ENCODE measurements around the gene MYO5B. TPM values are rescaled to one million over a fixed set of nuclear protein-coding genes. Genes with fewer than 3 reads are reported as not detected.

MYO5B gene
- polyA plus RNA-seq, 6 donors from 2014 or later: 0.44 TPM; not detected in 5

GRCh38 chr18:50060822-50061221, 134.1 kb downstream of the MYO5B start:
- H3K27ac Mint-ChIP-seq: no peak overlapping the region
- H3K4me3 Mint-ChIP-seq: no peak overlapping the region
- no peaks in the 10 kb centered on the region for H3K36me3 Mint-ChIP-seq
- H3K9me3 Mint-ChIP-seq: no peaks in the 10 kb centered on the region
- DNase-seq (no peak), ATAC-seq (ENCODE audit: low read depth in 2 of 2) (no peak)
- peaks cover 21 to 38% (median 32%) of the 10 kb centered on the region in 3 donors for H3K27me3 Mint-ChIP-seq
- H3K4me1 Mint-ChIP-seq: no peaks in the 10 kb centered on the region

- H3K4me3 Mint-ChIP-seq: no peak overlapping the region
- no peaks in the 10 kb centered on the region for H3K36me3 Mint-ChIP-seq
- peaks cover 0 to 3% (median 0%) of the 10 kb centered on the region in 7 donors for H3K9me3 Mint-ChIP-seq
- no peak overlapping the region for H3K27ac Mint-ChIP-seq
- no peaks in the 10 kb centered on the region for H3K4me1 Mint-ChIP-seq
- ATAC-seq (ENCODE audit: low read depth in 2 of 2) (no peak), DNase-seq (no peak)
- H3K27me3 Mint-ChIP-seq: peaks cover 17 to 39% (median 22%) of the 10 kb centered on the region in 3 donors
Measured at GRCh38 chr18:50058731-50059130, 136.2 kb downstream of the MYO5B start.

GRCh38 chr18:50057009-50057408, 137.9 kb downstream of the MYO5B start:
- peaks cover 0 to 3% (median 0%) of the 10 kb centered on the region in 7 donors for H3K9me3 Mint-ChIP-seq
- peaks cover 9 to 41% (median 19%) of the 10 kb centered on the region in 3 donors for H3K27me3 Mint-ChIP-seq
- no peaks in the 10 kb centered on the region for H3K36me3 Mint-ChIP-seq

GRCh38 chr18:50056185-50056584, 138.8 kb downstream of the MYO5B start:
- Mint-ChIP-seq H3K4me3 (no peak overlapping the region), H3K36me3 (no peaks in the 10 kb centered on the region), H3K27ac (no peak overlapping the region), H3K27me3 (peaks cover 9 to 48% (median 24%) of the 10 kb centered on the region in 3 donors), H3K9me3 (peaks cover 0 to 4% (median 0%) of the 10 kb centered on the region in 7 donors), H3K4me1 (no peaks in the 10 kb centered on the region)
- ATAC-seq (ENCODE audit: low read depth in 2 of 2): no peak
- no peak for DNase-seq

More at GRCh38 chr18:50057009-50057408, 137.9 kb downstream of the MYO5B start:
- ATAC-seq (ENCODE audit: low read depth in 2 of 2): no peak
- no peak overlapping the region for H3K4me3 Mint-ChIP-seq
- DNase-seq: no peak
- no peaks in the 10 kb centered on the region for H3K4me1 Mint-ChIP-seq
- peak overlapping the region in 1 of 6 donors; percentile 5 for H3K27ac Mint-ChIP-seq

GRCh38 chr18:50055488-50055887, 139.5 kb downstream of the MYO5B start:
- peak overlapping the region in 1 of 8 donors; percentile 9 for H3K4me3 Mint-ChIP-seq
- H3K4me1 Mint-ChIP-seq: no peaks in the 10 kb centered on the region
- ATAC-seq (ENCODE audit: low read depth in 2 of 2) (no peak), DNase-seq (no peak)
- no peak overlapping the region for H3K27ac Mint-ChIP-seq
- peaks cover 9 to 48% (median 24%) of the 10 kb centered on the region in 3 donors for H3K27me3 Mint-ChIP-seq
- peaks cover 0 to 4% (median 0%) of the 10 kb centered on the region in 7 donors for H3K9me3 Mint-ChIP-seq
- H3K36me3 Mint-ChIP-seq: no peaks in the 10 kb centered on the region

GRCh38 chr18:50053111-50053510, 141.8 kb downstream of the MYO5B start:
- ATAC-seq (ENCODE audit: low read depth in 2 of 2) (no peak), DNase-seq (no peak)
- no peak overlapping the region for H3K4me3 Mint-ChIP-seq
- H3K36me3 Mint-ChIP-seq: no peaks in the 10 kb centered on the region
- H3K9me3 Mint-ChIP-seq: peaks cover 0 to 4% (median 0%) of the 10 kb centered on the region in 7 donors
- H3K4me1 Mint-ChIP-seq: no peaks in the 10 kb centered on the region
- H3K27me3 Mint-ChIP-seq: peaks cover 0 to 35% (median 24%) of the 10 kb centered on the region in 3 donors
- no peak overlapping the region for H3K27ac Mint-ChIP-seq

GRCh38 chr18:50051288-50051687, 143.7 kb downstream of the MYO5B start:
- no peak overlapping the region for H3K4me3 Mint-ChIP-seq
- H3K27me3 Mint-ChIP-seq: peaks cover 0 to 24% (median 19%) of the 10 kb centered on the region in 3 donors
- H3K4me1 Mint-ChIP-seq: no peaks in the 10 kb centered on the region
- no peak for ATAC-seq (ENCODE audit: low read depth in 2 of 2)
- no peak overlapping the region for H3K27ac Mint-ChIP-seq
- peaks cover 0 to 4% (median 0%) of the 10 kb centered on the region in 7 donors for H3K9me3 Mint-ChIP-seq
- no peaks in the 10 kb centered on the region for H3K36me3 Mint-ChIP-seq
- no peak for DNase-seq

GRCh38 chr18:50045126-50045525, 149.8 kb downstream of the MYO5B start:
- ATAC-seq (ENCODE audit: low read depth in 2 of 2): no peak
- H3K9me3 Mint-ChIP-seq: peaks cover 0 to 2% (median 0%) of the 10 kb centered on the region in 7 donors
- peaks cover 0 to 33% (median 11%) of the 10 kb centered on the region in 3 donors for H3K27me3 Mint-ChIP-seq
- H3K36me3 Mint-ChIP-seq: no peaks in the 10 kb centered on the region
- no peak overlapping the region for H3K27ac Mint-ChIP-seq
- DNase-seq: no peak
- no peaks in the 10 kb centered on the region for H3K4me1 Mint-ChIP-seq
- no peak overlapping the region for H3K4me3 Mint-ChIP-seq

- ATAC-seq (ENCODE audit: low read depth in 2 of 2) (no peak), DNase-seq (no peak)
- Mint-ChIP-seq H3K4me1 (no peaks in the 10 kb centered on the region), H3K27ac (no peak overlapping the region), H3K27me3 (peaks cover 0 to 38% (median 15%) of the 10 kb centered on the region in 3 donors), H3K9me3 (peaks cover 0 to 2% (median 0%) of the 10 kb centered on the region in 7 donors), H3K4me3 (no peak overlapping the region), H3K36me3 (no peaks in the 10 kb centered on the region)
Measured at GRCh38 chr18:50044402-50044801, 150.5 kb downstream of the MYO5B start.

- no peak overlapping the region for H3K27ac Mint-ChIP-seq
- no peaks in the 10 kb centered on the region for H3K36me3 Mint-ChIP-seq
- H3K4me3 Mint-ChIP-seq: no peak overlapping the region
- ATAC-seq (ENCODE audit: low read depth in 2 of 2) (no peak), DNase-seq (no peak)
- peaks cover 0 to 45% (median 15%) of the 10 kb centered on the region in 3 donors for H3K27me3 Mint-ChIP-seq
- no peaks in the 10 kb centered on the region for H3K4me1 Mint-ChIP-seq
- H3K9me3 Mint-ChIP-seq: no peaks in the 10 kb centered on the region
Measured at GRCh38 chr18:50042611-50043010, 152.3 kb downstream of the MYO5B start.

GRCh38 chr18:50039746-50040145, 155.2 kb downstream of the MYO5B start:
- ATAC-seq (ENCODE audit: low read depth in 2 of 2) (no peak), DNase-seq (no peak)
- no peak overlapping the region for H3K27ac Mint-ChIP-seq
- peaks cover 5 to 40% (median 24%) of the 10 kb centered on the region in 3 donors for H3K27me3 Mint-ChIP-seq
- H3K4me3 Mint-ChIP-seq: no peak overlapping the region
- peaks cover 0 to 2% (median 0%) of the 10 kb centered on the region in 7 donors for H3K9me3 Mint-ChIP-seq
- no peaks in the 10 kb centered on the region for H3K36me3 Mint-ChIP-seq
- no peaks in the 10 kb centered on the region for H3K4me1 Mint-ChIP-seq

GRCh38 chr18:50038448-50038847, 156.5 kb downstream of the MYO5B start:
- ATAC-seq (ENCODE audit: low read depth in 2 of 2) (no peak), DNase-seq (no peak)
- peaks cover 12 to 31% (median 26%) of the 10 kb centered on the region in 3 donors for H3K27me3 Mint-ChIP-seq
- H3K9me3 Mint-ChIP-seq: peaks cover 0 to 3% (median 0%) of the 10 kb centered on the region in 7 donors
- H3K4me1 Mint-ChIP-seq: no peaks in the 10 kb centered on the region
- H3K27ac Mint-ChIP-seq: no peak overlapping the region
- no peak overlapping the region for H3K4me3 Mint-ChIP-seq
- no peaks in the 10 kb centered on the region for H3K36me3 Mint-ChIP-seq

- Mint-ChIP-seq H3K4me1 (no peaks in the 10 kb centered on the region), H3K27ac (no peak overlapping the region), H3K36me3 (no peaks in the 10 kb centered on the region), H3K9me3 (peaks cover 0 to 3% (median 0%) of the 10 kb centered on the region in 7 donors), H3K4me3 (no peak overlapping the region), H3K27me3 (peaks cover 24 to 32% (median 26%) of the 10 kb centered on the region in 3 donors)
- ATAC-seq (ENCODE audit: low read depth in 2 of 2) (no peak), DNase-seq (no peak)
Measured at GRCh38 chr18:50034029-50034428, 160.9 kb downstream of the MYO5B start.

GRCh38 chr18:50033004-50033403, 161.9 kb downstream of the MYO5B start:
- ATAC-seq (ENCODE audit: low read depth in 2 of 2) (no peak), DNase-seq (no peak)
- H3K27me3 Mint-ChIP-seq: peaks cover 22 to 36% (median 26%) of the 10 kb centered on the region in 3 donors
- no peaks in the 10 kb centered on the region for H3K4me1 Mint-ChIP-seq
- no peak overlapping the region for H3K4me3 Mint-ChIP-seq
- H3K27ac Mint-ChIP-seq: no peak overlapping the region
- peaks cover 0 to 3% (median 0%) of the 10 kb centered on the region in 7 donors for H3K9me3 Mint-ChIP-seq
- no peaks in the 10 kb centered on the region for H3K36me3 Mint-ChIP-seq

All from naive B cell (primary cell).